Mesothelial cell of epicardium (in vitro differentiated cells): ENCODE measurements around the gene KCTD1. TPM values are rescaled to one million over a fixed set of nuclear protein-coding genes. Genes with fewer than 3 reads are reported as not detected.

Experiments
- DNase-seq, 2 experiments: peaks; one replicate each; pipeline ENCODE4 v3.0.0; 2021; ENCODE audit warnings: low spot score in 2 of 2; ENCODE audit not compliant: unreplicated experiment in 2 of 2
- H3K27ac Mint-ChIP-seq: 2 replicates; pipeline ENCODE4 v1.8.0; 2021; ENCODE audit warnings: mixed read lengths
- H3K27me3 Mint-ChIP-seq: 2 replicates; pipeline ENCODE4 v1.8.0; 2021; ENCODE audit warnings: low read depth, mixed read lengths
- H3K36me3 Mint-ChIP-seq: 2 replicates; pipeline ENCODE4 v1.8.0; 2021; ENCODE audit warnings: mixed read lengths
- H3K4me1 Mint-ChIP-seq: 2 replicates; pipeline ENCODE4 v1.8.0; 2021; ENCODE audit warnings: mixed read lengths
- H3K4me3 Mint-ChIP-seq: 2 replicates; pipeline ENCODE4 v1.8.0; 2021; ENCODE audit warnings: mild to moderate bottlenecking, moderate library complexity, mixed read lengths
- H3K9me3 Mint-ChIP-seq: 2 replicates; pipeline ENCODE4 v1.8.0; 2021; ENCODE audit warnings: mixed read lengths
- CTCF ChIP-seq: fragments of 200-600 bp; sonication (generic); IDR thresholded peaks from one replicate; pipeline ENCODE4 v1.5.0; 2021; ENCODE audit warnings: antibody characterized with exemption; ENCODE audit not compliant: unreplicated experiment
- total RNA-seq: library from RNA; stranded (reverse); gene quantifications from 3 replicates; pipeline ENCODE4 v1.2.1, GENCODE V29; 2021

The KCTD1 gene
- total RNA-seq, 1 donor from 2014 or later, result 38.5 TPM

DNA sequence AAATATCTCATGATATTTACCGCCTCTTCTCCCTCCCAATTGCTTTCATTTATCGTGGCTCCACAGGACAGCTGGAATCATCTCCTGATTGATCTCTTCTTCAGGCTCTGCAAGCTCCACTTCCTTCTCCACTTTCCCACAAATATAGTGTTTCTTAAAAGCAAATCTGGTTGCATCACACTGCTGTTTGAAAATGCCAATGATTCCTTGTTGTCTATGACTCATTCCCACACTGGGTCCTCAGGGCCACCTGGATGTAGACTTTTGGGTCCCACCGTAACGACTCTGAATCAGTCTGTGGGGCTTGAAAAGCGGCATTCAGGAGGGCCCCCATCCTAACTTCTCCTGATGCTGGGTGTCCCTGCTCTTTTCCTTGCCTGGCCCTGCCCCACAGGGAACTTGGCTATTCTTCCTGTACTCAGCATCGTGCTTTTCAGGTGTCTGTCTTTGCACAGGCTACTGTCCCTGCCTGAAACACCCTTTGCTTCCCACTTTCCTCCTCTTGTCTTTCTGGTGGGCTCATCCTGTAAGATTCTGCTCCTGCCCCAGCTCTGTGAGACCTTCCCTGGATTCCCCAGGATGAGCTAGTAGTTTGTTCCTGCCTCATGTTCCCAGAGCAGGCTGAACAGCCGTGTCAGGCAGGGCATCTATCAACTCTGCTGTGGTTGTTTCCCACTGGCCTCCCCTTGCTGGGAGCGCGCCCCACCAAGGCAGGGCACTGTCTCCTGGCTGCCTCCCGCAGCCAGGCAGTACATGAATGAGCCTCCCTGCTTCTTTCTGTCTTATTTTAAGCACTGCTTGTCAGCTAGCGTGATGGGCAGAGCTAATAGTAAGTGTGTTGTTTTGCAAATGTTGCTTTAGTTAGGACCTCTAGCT, 111.9 kb downstream of the KCTD1 start:
- Mint-ChIP-seq H3K27ac (no peak overlapping the region), H3K4me1 (peaks cover 25% of the 10 kb centered on the region), H3K27me3 (no peaks in the 10 kb centered on the region), H3K36me3 (no peaks in the 10 kb centered on the region), H3K4me3 (no peak overlapping the region), H3K9me3 (peaks cover 5% of the 10 kb centered on the region)
- no peak for DNase-seq
- TF ChIP-seq CTCF, result no peak

DNA sequence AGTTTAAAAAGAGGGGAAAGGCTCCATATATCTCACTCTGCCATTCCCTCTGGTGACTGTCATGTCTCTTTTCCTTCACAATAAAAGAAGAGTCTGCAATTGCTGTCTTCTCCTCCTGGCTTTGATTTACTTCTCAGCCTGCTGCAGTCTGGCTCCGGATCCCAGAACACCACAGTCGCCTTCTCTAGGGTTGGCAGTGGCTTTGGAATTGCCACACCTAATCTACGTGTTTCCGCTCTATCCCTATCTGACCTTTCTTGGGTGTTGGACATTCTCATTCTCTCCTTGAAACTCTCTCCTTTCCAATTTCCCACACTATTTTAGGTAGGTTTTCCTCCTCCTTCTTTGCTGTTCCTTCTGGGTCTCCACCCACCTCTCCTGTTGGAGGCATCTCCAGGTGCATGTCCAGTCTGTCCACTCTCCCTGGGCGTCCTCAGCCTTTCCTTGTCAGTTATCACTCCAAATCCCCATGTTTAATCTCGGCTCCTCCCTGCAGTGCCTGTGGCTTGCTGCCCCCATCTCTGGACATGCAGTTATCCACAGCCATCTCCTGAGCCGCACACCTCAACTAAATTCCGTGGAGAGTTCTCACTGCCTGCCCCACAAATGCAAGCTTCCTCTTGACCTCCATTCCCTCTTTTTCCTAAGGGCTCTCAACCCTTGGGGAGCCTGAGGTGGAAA, 112.8 kb downstream of the KCTD1 start:
- Mint-ChIP-seq H3K36me3 (no peaks in the 10 kb centered on the region), H3K27me3 (no peaks in the 10 kb centered on the region), H3K27ac (no peak overlapping the region), H3K9me3 (peaks cover 5% of the 10 kb centered on the region), H3K4me3 (no peak overlapping the region), H3K4me1 (peaks cover 18% of the 10 kb centered on the region)
- no peak for TF ChIP-seq CTCF
- DNase-seq, result no peak

DNA sequence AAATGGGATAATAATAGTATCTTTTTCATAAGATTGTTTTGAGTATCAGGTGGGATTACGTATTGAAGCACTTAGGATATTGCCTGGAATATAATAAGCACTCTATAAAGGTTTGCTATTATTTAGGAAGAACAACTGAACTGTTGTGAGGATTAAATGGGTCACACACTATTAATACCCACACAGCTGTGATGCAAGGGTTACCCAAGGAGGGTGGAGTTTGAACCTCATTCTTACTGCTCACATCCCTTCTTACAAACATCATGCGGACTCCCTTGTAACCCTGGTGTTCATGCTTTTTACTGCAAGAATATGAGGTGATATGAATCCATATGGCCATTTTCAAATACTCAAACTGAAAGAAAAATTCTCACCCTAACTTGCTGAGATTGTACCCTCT, 113.5 kb downstream of the KCTD1 start:
- DNase-seq, result no peak
- H3K9me3 Mint-ChIP-seq, result peaks cover 5% of the 10 kb centered on the region
- H3K27ac Mint-ChIP-seq, result no peak overlapping the region
- no peak for TF ChIP-seq CTCF
- H3K36me3 Mint-ChIP-seq, result no peaks in the 10 kb centered on the region
- no peaks in the 10 kb centered on the region for H3K27me3 Mint-ChIP-seq
- H3K4me1 Mint-ChIP-seq, result peaks cover 23% of the 10 kb centered on the region
- H3K4me3 Mint-ChIP-seq, result no peak overlapping the region

GRCh38 chr18:26432651-26433424, 115.5 kb downstream of the KCTD1 start:
- peaks cover 32% of the 10 kb centered on the region for H3K4me1 Mint-ChIP-seq
- H3K36me3 Mint-ChIP-seq, result no peaks in the 10 kb centered on the region
- no peak overlapping the region for H3K27ac Mint-ChIP-seq
- DNase-seq, result no peak
- no peak overlapping the region for H3K4me3 Mint-ChIP-seq
- no peaks in the 10 kb centered on the region for H3K27me3 Mint-ChIP-seq
- peaks cover 5% of the 10 kb centered on the region for H3K9me3 Mint-ChIP-seq
- TF ChIP-seq CTCF, result no peak

GRCh38 chr18:26429535-26430226, 118.7 kb downstream of the KCTD1 start:
- H3K4me1 Mint-ChIP-seq, result peaks cover 21% of the 10 kb centered on the region

More at GRCh38 chr18:26429535-26430226, 118.7 kb downstream of the KCTD1 start:
- Mint-ChIP-seq H3K27me3 (no peaks in the 10 kb centered on the region), H3K4me3 (no peak overlapping the region), H3K9me3 (peaks cover 5% of the 10 kb centered on the region), H3K36me3 (no peaks in the 10 kb centered on the region), H3K27ac (peak overlapping the region; percentile 80)
- DNase-seq, result no peak
- no peak for TF ChIP-seq CTCF
